Erythroblast (primary cell): ENCODE measurements around the gene DKKL1.

Experiments used
- GATA1 ChIP-seq: IDR thresholded peaks from 2 replicates; pipeline ENCODE4 v1.6.1; 2011; ENCODE audit warnings: low read depth, mild to moderate bottlenecking, control low read depth, low read length, moderate library complexity
- POLR2A ChIP-seq: IDR thresholded peaks from 2 replicates; pipeline ENCODE4 v1.6.1; 2011; ENCODE audit warnings: mild to moderate bottlenecking, low read length

DNA sequence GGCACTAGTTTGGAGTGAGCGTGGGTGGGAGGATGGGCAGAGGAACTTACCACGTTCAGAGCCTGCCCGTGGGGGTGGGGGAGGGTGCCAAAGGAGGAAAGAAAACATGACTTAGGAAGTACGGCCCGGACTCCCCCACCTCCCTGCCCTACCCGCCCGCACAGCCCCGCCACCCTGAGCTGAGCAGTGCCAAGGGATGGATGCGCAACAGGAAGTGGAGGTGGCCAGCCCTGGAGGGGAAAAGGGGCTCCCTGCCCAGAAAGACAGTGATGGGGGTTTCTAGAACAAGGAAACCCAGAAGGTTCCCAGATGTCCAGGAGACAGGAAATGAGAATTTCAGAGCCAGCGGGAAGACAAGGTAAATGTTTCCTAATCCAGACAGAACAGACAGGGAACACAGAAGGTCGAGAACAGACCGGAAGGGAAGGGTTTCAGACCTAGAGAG lies 7.7 kb upstream of the DKKL1 start:
- no peak for TF ChIP-seq POLR2A
- no peak for TF ChIP-seq GATA1
